Measurements from ENCODE around the gene SDF2L1. TPM values are rescaled to one million over a fixed set of nuclear protein-coding genes. Genes with fewer than 3 reads are reported as not detected.
"Not testable (repeated sequence)": the region's sequence is repeated elsewhere in the genome, so short reads cannot be mapped to it uniquely, and the experiment has no call there.

The SDF2L1 gene
- total RNA-seq, 5 donors from 2014 or later (not counting 1 experiment from before 2014, with no cell fraction given) = 22.1 to 55.4 (median 50.2) TPM

- no peaks in the 10 kb centered on the region for H3K27me3 Mint-ChIP-seq
- Histone ChIP-seq H3K27ac (ENCODE audit: low read length) (no peak overlapping the region), H3K27me3 (replicated peaks in 1 of 2; ENCODE audit: control insufficient read depth in 2 of 2, extremely low read depth in 1 of 2, insufficient read depth in 2 of 2, low read length in 1 of 2) (no peaks in the 10 kb centered on the region), H3K36me3 (ENCODE audit: control insufficient read depth in 2 of 2, extremely low read depth in 1 of 2, insufficient read depth in 1 of 2, low read length in 1 of 2) (peaks cover 6 to 57% of the 10 kb centered on the region in 2 donors), H3K4me1 (ENCODE audit: control insufficient read depth in 1 of 2, extremely low read depth in 1 of 2, insufficient read depth in 2 of 2, low read length in 2 of 2) (peaks cover 0 to 3% of the 10 kb centered on the region in 2 experiments), H3K4me3 (ENCODE audit: control insufficient read depth in 1 of 2, extremely low read depth in 1 of 2, low read length in 1 of 2) (no peak overlapping the region), H3K9me3 (no peaks in the 10 kb centered on the region)
- ChIA-PET POLR2A (interaction anchor here in 1 of 2 donors (0.6 kb wide), 1 partner anchor 762 kb away, joined by 5 read pairs; no protein-coding TSS in a partner anchor), CTCF (no interaction called here)
- DNase-seq = no peak
- no peaks in the 10 kb centered on the region for H3K9me3 Mint-ChIP-seq
- peak overlapping the region in 1 of 2 donors; percentile 16 for H3K27ac Mint-ChIP-seq
- H3K4me3 Mint-ChIP-seq = no peak overlapping the region
- H3K4me1 Mint-ChIP-seq = peaks cover 0 to 9% (median 8%) of the 10 kb centered on the region in 3 donors
- ATAC-seq (replicated peaks in 1 of 4) = no peak
- WGBS (ENCODE audit: insufficient coverage) = 95% methylated on average over 16 of the region's 20 CpGs
- peaks cover 17% of the 10 kb centered on the region for H3K36me3 Mint-ChIP-seq
Observed at GRCh38 chr22:21688706-21689381, 46.7 kb downstream of the SDF2L1 start.

- ATAC-seq (replicated peaks in 1 of 4) = no peak
- POLR2A ChIA-PET = no interaction called here
- Histone ChIP-seq H3K4me3 (ENCODE audit: control insufficient read depth in 1 of 2, extremely low read depth in 1 of 2, low read length in 1 of 2) (no peak overlapping the region), H3K9me3 (no peaks in the 10 kb centered on the region), H3K27me3 (replicated peaks in 1 of 2; ENCODE audit: control insufficient read depth in 2 of 2, extremely low read depth in 1 of 2, insufficient read depth in 2 of 2, low read length in 1 of 2) (no peaks in the 10 kb centered on the region), H3K27ac (ENCODE audit: low read length) (no peak overlapping the region), H3K36me3 (ENCODE audit: control insufficient read depth in 2 of 2, extremely low read depth in 1 of 2, insufficient read depth in 1 of 2, low read length in 1 of 2) (peaks cover 16 to 56% of the 10 kb centered on the region in 2 donors), H3K4me1 (ENCODE audit: control insufficient read depth in 1 of 2, extremely low read depth in 1 of 2, insufficient read depth in 2 of 2, low read length in 2 of 2) (peaks cover 0 to 3% of the 10 kb centered on the region in 2 experiments)
- CTCF ChIA-PET = interaction anchor here in 1 of 2 donors (0.6 kb wide), 1 partner anchor 600 kb away, joined by 3 read pairs; no protein-coding TSS in a partner anchor
- H3K4me3 Mint-ChIP-seq = no peak overlapping the region
- H3K27ac Mint-ChIP-seq = peak overlapping the region; percentile 29 to 74
- WGBS (ENCODE audit: insufficient coverage) = 31% methylated on average over 3 of the region's 5 CpGs
- no peak for DNase-seq
- no peaks in the 10 kb centered on the region for H3K9me3 Mint-ChIP-seq
- peaks cover 17% of the 10 kb centered on the region for H3K36me3 Mint-ChIP-seq
- H3K27me3 Mint-ChIP-seq = no peaks in the 10 kb centered on the region
- peaks cover 0 to 9% (median 8%) of the 10 kb centered on the region in 3 donors for H3K4me1 Mint-ChIP-seq
Observed at GRCh38 chr22:21690401-21690801, 48.3 kb downstream of the SDF2L1 start.

- H3K36me3 Mint-ChIP-seq = peaks cover 27% of the 10 kb centered on the region
Observed at GRCh38 chr22:21691816-21692215, 49.7 kb downstream of the SDF2L1 start.

GRCh38 chr22:21692856-21693255 lies 50.8 kb downstream of the SDF2L1 start:
- peaks cover 31% of the 10 kb centered on the region for H3K36me3 Mint-ChIP-seq
- POLR2A ChIA-PET; DNase-seq; H3K27ac ChIP-seq (ENCODE audit: low read length); H3K4me3 ChIP-seq (ENCODE audit: control insufficient read depth in 1 of 2, extremely low read depth in 1 of 2, low read length in 1 of 2); H3K27ac Mint-ChIP-seq; H3K4me1 Mint-ChIP-seq; H3K9me3 Mint-ChIP-seq; H3K9me3 ChIP-seq; CTCF ChIA-PET; H3K27me3 ChIP-seq (replicated peaks in 1 of 2; ENCODE audit: control insufficient read depth in 2 of 2, extremely low read depth in 1 of 2, insufficient read depth in 2 of 2, low read length in 1 of 2); ATAC-seq (replicated peaks in 1 of 4); H3K27me3 Mint-ChIP-seq; H3K4me3 Mint-ChIP-seq; H3K4me1 ChIP-seq (ENCODE audit: control insufficient read depth in 1 of 2, extremely low read depth in 1 of 2, insufficient read depth in 2 of 2, low read length in 2 of 2): not testable (repeated sequence)
- peaks cover 22 to 56% of the 10 kb centered on the region in 2 donors for H3K36me3 ChIP-seq (ENCODE audit: control insufficient read depth in 2 of 2, extremely low read depth in 1 of 2, insufficient read depth in 1 of 2, low read length in 1 of 2)
- WGBS (ENCODE audit: insufficient coverage) = 100% methylated on average over 5 of the region's 9 CpGs

More at GRCh38 chr22:21691816-21692215, 49.7 kb downstream of the SDF2L1 start:
- no peak overlapping the region for H3K27ac ChIP-seq (ENCODE audit: low read length)
- CTCF ChIA-PET = no interaction called here
- Mint-ChIP-seq H3K4me1 (peaks cover 0 to 9% (median 8%) of the 10 kb centered on the region in 3 donors), H3K9me3 (no peaks in the 10 kb centered on the region), H3K27me3 (no peaks in the 10 kb centered on the region), H3K4me3 (no peak overlapping the region), H3K27ac (no peak overlapping the region)
- POLR2A ChIA-PET = interaction anchor here in 1 of 2 donors (0.7 kb wide), 1 partner anchor 166 kb away, joined by 4 read pairs; no protein-coding TSS in a partner anchor
- ATAC-seq (replicated peaks in 1 of 4) (no peak), DNase-seq (no peak)
- WGBS (ENCODE audit: insufficient coverage) = over 99% methylated on average over 10 of the region's 16 CpGs
- H3K9me3 ChIP-seq = no peaks in the 10 kb centered on the region
- H3K4me3 ChIP-seq (ENCODE audit: control insufficient read depth in 1 of 2, extremely low read depth in 1 of 2, low read length in 1 of 2) = no peak overlapping the region
- no peaks in the 10 kb centered on the region for H3K27me3 ChIP-seq (replicated peaks in 1 of 2; ENCODE audit: control insufficient read depth in 2 of 2, extremely low read depth in 1 of 2, insufficient read depth in 2 of 2, low read length in 1 of 2)
- peaks cover 0 to 3% of the 10 kb centered on the region in 2 experiments for H3K4me1 ChIP-seq (ENCODE audit: control insufficient read depth in 1 of 2, extremely low read depth in 1 of 2, insufficient read depth in 2 of 2, low read length in 2 of 2)
- H3K36me3 ChIP-seq (ENCODE audit: control insufficient read depth in 2 of 2, extremely low read depth in 1 of 2, insufficient read depth in 1 of 2, low read length in 1 of 2) = peaks cover 15 to 56% of the 10 kb centered on the region in 2 donors

- H3K9me3 ChIP-seq = no peaks in the 10 kb centered on the region
- POLR2A ChIA-PET = no interaction called here
- Mint-ChIP-seq H3K4me1 (peaks cover 0 to 9% (median 8%) of the 10 kb centered on the region in 3 donors), H3K27ac (no peak overlapping the region), H3K36me3 (peaks cover 31% of the 10 kb centered on the region), H3K9me3 (no peaks in the 10 kb centered on the region), H3K4me3 (no peak overlapping the region), H3K27me3 (no peaks in the 10 kb centered on the region)
- CTCF ChIA-PET = no interaction called here
- no peak overlapping the region for H3K4me3 ChIP-seq (ENCODE audit: control insufficient read depth in 1 of 2, extremely low read depth in 1 of 2, low read length in 1 of 2)
- H3K36me3 ChIP-seq (ENCODE audit: control insufficient read depth in 2 of 2, extremely low read depth in 1 of 2, insufficient read depth in 1 of 2, low read length in 1 of 2) = peaks cover 22 to 53% of the 10 kb centered on the region in 2 donors
- H3K4me1 ChIP-seq (ENCODE audit: control insufficient read depth in 1 of 2, extremely low read depth in 1 of 2, insufficient read depth in 2 of 2, low read length in 2 of 2) = peaks cover 0 to 3% of the 10 kb centered on the region in 2 experiments
- ATAC-seq (replicated peaks in 1 of 4) (no peak), DNase-seq (no peak)
- no peaks in the 10 kb centered on the region for H3K27me3 ChIP-seq (replicated peaks in 1 of 2; ENCODE audit: control insufficient read depth in 2 of 2, extremely low read depth in 1 of 2, insufficient read depth in 2 of 2, low read length in 1 of 2)
- WGBS (ENCODE audit: insufficient coverage) = 96% methylated on average over 12 of the region's 14 CpGs
- no peak overlapping the region for H3K27ac ChIP-seq (ENCODE audit: low read length)
Observed at GRCh38 chr22:21693333-21693998, 51.4 kb downstream of the SDF2L1 start.

Data from T-cell (primary cell).